Measurements from ENCODE around the gene ZBTB46.
"Not testable (repeated sequence)": the region's sequence is repeated elsewhere in the genome, so short reads cannot be mapped to it uniquely, and the experiment has no call there.

Gene ZBTB46

DNA sequence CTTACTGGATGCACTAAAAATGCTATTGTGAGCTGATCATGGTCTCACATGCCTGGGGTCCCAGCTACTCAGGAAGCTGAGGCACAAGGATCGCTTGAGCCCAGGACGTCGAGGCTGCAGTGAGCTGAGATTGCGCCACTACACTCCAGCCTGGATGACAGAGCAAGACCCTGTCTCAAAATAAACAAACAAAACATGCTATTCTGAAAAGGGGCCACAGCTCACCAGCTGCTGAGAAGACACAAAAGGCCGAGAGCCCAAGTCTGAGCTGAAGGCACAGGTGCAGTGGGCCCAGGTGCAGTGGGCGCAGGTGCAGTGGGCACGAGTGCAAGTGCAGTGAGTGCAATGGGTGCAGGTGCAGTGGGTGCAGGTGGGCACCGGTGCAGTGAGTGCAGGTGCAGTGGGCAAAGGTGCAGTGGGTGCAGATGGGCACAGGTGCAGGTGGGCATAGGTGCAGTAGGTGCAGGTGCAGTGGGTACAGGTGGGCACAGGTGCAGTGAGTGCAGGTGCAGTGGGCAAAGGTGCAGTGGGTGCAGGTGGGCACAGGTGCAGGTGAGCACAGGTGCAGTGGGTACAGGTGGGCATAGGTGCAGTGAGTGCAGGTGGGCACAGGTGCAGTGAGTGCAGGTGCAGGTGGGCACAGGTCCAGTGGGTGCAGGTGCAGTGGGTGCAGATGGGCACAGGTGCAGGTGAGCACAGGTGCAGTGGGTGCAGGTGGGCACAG, 16.0 kb downstream of the ZBTB46 start:
- no peak for DNase-seq

GRCh38 chr20:63811491-63811875, 19.6 kb downstream of the ZBTB46 start:
- no peak for DNase-seq

DNA sequence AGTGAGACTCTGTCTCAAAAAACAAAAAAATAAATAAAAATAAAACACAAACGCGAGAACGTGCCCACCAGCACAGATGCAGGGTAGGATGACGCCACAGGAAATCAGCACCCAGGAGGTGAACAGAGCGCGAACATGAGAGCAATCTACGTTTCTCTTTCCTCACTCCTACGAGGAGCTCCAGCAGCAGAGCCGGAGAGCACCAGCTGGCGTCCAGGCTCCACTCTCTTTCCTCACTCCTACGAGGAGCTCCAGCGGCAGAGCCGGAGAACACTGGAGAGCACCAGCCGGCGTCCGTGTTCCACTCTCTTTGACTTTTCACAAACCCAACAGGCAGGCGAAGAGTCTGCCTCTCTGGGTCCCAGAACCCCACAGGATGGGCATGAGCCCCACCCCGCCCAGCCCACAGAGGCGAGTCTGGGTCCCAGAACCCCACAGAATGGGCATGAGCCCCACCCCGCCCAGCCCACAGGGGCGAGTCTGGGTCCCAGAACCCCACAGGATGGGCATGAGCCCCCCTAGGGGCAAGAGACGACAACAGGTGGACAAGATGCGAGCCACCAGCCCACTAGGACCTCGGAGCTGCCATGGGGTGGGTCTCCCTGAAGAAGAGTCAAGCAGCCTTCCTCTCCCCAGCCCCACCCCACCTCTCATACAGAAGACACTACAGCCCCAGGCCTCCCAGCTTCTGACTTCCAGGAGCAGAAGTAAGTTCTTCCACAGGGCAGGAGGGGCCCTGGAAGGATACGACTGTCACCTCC, 20.2 kb downstream of the ZBTB46 start:
- DNase-seq, result no peak

DNA sequence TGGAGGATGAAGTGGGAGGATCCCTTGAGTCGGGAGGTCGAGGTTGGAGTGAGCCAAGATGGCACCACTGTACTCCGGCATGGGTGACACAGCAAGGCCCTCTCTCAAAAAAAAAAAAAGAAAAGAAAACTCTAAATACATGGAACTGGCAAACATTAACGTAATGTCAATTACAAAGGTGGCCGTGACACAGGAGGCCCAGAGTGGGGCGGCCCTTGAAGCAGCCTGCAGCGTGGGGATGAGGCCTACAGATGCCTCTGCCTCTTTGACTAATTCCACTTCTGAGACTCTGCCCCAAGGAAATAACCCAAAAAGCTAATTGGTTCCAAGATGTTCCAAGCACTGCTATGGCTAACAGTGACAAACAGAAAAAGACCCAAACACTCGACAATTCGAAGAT, 21.2 kb downstream of the ZBTB46 start:
- DNase-seq, result no peak

GRCh38 chr20:63808964-63809674, 21.9 kb downstream of the ZBTB46 start:
- no peak for DNase-seq

GRCh38 chr20:63808145-63808724, 22.8 kb downstream of the ZBTB46 start:
- DNase-seq, result no peak

DNA sequence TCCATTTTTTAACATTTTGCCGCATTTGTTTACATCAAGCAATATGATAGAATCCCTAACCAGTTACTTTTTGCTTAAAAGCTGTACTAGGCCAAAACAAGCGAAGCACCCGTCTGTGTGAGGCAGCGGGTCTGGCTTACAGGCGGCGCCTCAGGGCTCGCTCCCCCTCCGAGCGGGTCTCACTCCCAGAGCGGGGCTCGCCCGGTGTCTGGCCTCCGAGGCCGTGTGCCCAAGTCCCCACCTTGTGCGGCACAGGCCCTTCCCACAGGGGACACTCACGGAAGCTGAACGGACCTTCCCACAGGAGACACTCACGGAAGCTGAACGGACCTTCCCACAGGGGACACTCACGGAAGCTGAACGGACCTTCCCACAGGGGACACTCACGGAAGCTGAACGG, 23.4 kb downstream of the ZBTB46 start:
- DNase-seq, result peak; percentile 71

DNA sequence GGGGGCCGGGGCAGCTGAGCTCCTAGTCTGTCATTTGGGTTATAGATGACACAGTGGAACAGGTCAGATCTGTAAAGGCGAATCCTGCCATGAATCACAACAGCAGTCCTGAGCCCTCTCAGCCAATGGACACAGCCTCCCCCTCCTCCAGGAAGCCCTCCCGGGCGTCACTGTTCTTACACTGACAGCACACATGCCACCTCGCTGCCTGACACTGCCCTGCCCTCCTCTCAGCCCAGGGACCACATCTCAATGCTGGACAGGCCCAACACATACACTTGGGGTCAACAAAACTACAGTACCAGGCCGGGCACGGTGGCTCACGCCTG, 26.8 kb downstream of the ZBTB46 start:
- DNase-seq, result no peak

DNA sequence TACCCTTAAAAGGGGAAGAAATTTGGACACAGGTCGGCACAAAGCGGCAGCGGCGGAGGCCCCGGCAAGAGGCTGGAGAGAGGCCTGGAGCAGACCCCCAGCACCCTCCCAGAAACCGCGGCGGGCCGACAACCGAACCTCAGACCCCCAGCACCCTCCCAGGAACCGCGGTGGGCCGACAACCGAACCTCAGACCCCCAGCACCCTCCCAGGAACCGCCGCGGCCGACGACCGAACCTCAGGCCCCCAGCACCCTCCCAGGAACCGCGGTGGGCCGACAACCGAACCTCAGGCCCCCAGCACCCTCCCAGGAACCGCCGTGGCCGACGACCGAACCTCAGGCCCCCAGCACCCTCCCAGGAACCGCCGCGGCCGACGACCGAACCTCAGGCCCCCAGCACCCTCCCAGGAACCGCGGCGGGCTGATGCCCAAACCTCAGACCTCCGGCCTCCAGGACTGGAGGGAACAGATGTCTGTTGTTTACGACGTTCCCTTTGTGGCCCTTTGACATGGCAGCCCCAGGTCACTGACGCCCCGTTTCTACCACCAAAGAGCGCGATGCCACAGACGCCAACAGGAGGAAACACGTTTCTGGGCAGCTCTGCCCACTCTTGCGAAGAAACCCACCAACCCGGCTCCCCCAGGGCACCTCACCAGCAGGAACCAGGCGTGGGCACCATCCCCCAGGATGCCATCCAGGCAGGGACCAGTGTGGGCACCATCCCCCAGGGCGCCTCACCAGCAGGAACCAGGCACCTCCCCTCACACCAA, 28.4 kb downstream of the ZBTB46 start:
- DNase-seq, result no peak

DNA sequence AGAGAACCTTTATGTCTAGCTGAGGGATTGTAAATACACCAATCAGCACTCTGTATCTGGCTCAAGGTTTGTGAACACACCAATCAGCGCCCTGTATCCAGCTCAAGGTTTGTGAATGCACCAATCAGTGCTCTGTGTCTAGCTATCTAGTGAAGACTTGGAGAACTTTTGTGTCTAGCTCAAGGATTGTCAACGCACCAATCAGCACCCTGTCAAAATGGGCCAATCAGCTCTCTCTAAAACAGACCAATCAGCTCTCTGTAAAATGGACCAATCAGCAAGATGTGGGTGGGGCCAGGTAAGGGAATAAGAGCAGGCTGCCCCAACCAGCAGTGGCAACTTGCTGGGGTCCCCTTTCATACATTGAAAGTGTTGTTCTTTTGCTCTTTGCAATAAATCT, 29.9 kb downstream of the ZBTB46 start:
- DNase-seq, result not testable (repeated sequence)

GRCh38 chr20:63800411-63800810, 30.7 kb downstream of the ZBTB46 start:
- not testable (repeated sequence) for DNase-seq

- DNase-seq, result not testable (repeated sequence)
Measured at GRCh38 chr20:63799127-63799526, 31.9 kb downstream of the ZBTB46 start.

GRCh38 chr20:63797175-63797574, 33.9 kb downstream of the ZBTB46 start:
- not testable (repeated sequence) for DNase-seq

DNA sequence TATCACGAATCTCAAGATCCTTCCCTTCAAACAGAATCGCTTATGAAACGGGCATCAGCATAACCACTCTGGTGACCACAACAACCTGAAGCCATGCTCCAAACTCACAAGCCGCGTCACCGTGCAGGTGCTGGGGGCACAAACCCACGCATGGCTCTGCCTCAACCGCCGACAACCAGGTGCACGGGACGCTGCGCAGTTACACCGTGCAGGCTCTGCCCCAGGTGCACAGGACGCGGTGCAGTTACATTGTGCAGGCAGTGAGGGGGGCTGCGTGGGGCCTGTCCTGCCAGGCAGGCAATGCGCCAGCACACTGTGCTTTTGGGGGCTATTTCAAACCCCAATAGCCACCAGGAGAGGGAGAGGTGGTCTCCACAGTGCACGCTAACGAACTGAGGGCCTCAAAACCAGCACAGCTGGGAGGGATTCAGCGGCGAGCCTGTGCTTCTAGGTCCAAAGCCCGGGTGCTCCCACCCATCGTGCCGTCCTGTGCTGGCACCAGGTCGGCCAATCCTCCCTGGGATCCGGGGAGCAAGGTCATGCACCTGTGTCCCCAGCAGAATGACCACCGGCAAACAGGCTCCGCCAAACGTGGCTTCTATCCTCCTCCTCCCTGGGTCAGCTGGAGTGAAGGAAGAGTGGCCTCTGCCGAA, 35.8 kb downstream of the ZBTB46 start:
- DNase-seq, result no peak

DNA sequence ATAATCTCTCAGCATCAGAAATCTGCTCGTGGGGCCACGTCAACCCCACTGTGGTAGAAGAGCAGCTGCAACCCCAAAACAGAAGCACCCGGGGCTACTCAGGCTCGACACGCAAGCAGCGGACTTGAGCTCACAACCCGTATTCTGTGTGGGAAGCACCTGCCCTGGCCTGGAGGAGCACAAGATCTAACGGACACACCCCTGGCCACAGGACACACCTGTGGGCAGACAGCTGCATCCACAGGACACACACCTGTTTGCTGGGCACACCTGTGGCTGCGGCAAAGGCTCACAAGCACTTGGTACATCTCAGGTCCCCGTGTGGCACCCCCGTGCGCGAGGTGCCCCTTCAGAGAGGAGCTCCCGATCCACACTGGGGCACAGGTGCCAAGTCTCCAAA, 36.5 kb downstream of the ZBTB46 start:
- no peak for DNase-seq

- no peak for DNase-seq
Measured at GRCh38 chr20:63792866-63793265, 38.2 kb downstream of the ZBTB46 start.

DNA sequence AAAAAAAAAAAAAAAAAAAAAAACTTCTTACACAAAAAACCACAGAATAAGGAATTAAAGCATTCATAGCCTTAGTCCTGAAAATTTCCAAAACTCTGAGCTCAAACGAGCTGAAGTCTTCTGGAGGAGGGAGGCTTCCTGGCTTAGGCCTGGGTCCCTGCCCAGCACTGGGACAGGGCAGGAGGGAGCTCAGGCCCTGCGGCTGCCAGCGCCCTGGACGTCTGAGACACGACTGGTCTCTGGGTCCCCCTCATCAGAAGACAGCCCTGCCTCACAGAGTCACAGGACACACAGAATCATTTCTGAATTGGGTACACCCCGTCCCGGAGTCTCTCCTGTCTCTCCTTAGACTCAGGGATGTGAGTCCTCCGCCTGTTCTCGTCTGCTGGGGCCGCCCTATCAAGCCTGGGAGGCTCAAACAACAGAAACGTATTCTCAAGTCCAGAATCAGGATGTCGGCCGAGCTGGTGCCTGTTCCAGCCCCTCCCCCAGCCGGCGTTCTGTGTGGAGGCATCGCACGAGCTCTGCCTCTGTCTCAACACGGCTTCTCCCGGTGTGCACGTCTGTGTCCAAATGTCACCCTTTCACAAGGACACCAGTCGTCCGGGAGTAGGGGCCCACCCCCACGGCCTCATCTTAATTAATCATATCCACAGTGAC, 39.4 kb downstream of the ZBTB46 start:
- DNase-seq, result no peak

- DNase-seq, result no peak
Measured at GRCh38 chr20:63790572-63791168, 40.4 kb downstream of the ZBTB46 start.

DNA sequence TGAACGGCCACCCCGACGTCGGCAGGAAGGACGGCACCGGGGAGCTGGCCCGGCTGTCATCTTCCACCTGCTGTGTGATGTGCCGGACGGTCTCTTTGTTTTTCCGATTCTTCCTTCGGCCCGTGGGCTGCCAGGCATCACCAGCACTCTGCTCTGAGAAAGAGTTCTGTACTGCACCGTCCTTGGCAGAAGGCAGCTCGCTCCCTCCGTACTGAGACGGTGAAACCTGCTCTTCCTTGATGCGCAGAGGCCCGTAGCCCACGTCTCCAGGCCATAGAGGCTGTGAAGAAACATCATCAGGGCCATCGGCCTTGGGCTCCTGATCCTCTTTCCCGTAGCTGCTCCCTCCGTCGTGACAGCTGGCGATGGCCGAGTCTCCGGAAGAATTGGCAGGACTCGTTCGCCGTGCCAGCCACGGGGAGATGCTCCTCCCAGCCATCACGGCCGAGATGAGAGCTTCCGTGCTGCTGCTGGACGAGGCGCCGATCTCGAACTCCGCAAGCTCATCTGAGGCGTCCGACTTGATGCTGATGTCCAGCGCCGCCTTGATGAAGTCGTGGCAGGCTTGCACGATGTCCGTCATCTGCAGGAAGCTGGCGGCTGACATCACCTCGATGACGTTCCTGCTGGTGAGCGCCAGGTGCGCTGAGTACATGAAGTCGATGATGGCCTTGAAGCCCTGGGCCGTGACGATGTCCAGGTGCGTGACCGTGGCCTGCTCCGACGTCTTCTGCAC, 41.1 kb downstream of the ZBTB46 start:
- no peak for DNase-seq

DNA sequence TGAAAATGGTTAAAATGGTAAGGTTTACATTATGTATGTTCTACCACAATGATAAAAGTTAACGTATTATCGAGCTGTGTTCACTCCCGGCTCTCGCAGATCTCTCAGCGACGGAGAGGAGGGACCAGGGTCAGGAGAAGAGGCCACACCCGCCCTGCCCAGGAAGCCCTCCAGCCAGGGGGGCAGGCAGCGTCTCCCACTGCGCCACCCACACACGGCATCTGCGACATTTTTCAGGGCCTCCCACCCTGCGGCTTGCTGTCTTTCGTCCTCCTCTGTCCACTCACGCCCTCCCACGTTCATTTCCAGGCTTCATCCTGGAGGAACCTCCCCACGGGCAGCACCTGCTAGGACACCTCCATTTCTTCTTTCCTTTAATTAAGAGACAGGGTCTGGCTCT, 43.3 kb downstream of the ZBTB46 start:
- no peak for DNase-seq

- DNase-seq, result no peak
Measured at GRCh38 chr20:63787302-63787701, 43.8 kb downstream of the ZBTB46 start.
